Right lobe of liver (tissue), 6 donors: Measurements from ENCODE around the gene ZNF804A. TPM values are rescaled to one million over a fixed set of nuclear protein-coding genes. Genes with fewer than 3 reads are reported as not detected.
"Not testable (repeated sequence)": the region's sequence is repeated elsewhere in the genome, so short reads cannot be mapped to it uniquely, and the experiment has no call there.

ENCODE experiments used
- ATAC-seq, 4 donors: fragments of 200-7000 bp; cut with Tn5 transposase; one replicate each; pipeline ENCODE4 v1.9.1; 2020; ENCODE audit warnings: mild to moderate bottlenecking in 4 of 4, moderate library complexity in 4 of 4
- DNase-seq, 3 donors: peaks; one replicate each; pipeline ENCODE4 v3.0.0-alpha.2; 2020
- H3K27ac ChIP-seq, 3 donors: fragments of 200-600 bp; one replicate each; pipeline ENCODE4 v1.8.0; 2022
- H3K27me3 ChIP-seq, 2 donors: fragments of 200-600 bp; one replicate each; pipeline ENCODE4 v1.8.0; 2022
- H3K36me3 ChIP-seq, 4 donors: fragments of 200-600 bp; sonication (generic) in 1 of 4; one replicate each; pipeline versions ENCODE4 v1.5.1 to v1.8.0; 2017 to 2022; ENCODE audit warnings: control low read depth in 1 of 4
- H3K4me1 ChIP-seq, 4 donors: fragments of 200-600 bp; sonication (generic) in 1 of 4; one replicate each; pipeline versions ENCODE4 v1.5.1 to v1.8.0; 2017 to 2022; ENCODE audit warnings: control low read depth in 1 of 4
- H3K4me3 ChIP-seq, 3 donors: fragments of 200-600 bp; one replicate each; pipeline ENCODE4 v1.8.0; 2022
- H3K9me3 ChIP-seq, 4 donors: fragments of 200-600 bp; sonication (generic) in 1 of 4; one replicate each; pipeline versions ENCODE4 v1.5.1 to v1.8.0; 2017 to 2022; ENCODE audit warnings: control low read depth in 1 of 4
- POLR2A ChIP-seq: fragments of 450-650 bp; IDR thresholded peaks from one replicate; pipeline ENCODE4 v1.6.1; 2017; ENCODE audit warnings: antibody characterized with exemption, mild to moderate bottlenecking
- WGBS: methylation state at CpG from one replicate; pipeline ENCODE4 v1.1.6; 2018; ENCODE audit warnings: low coverage, low lambda C conversion rate; ENCODE audit not compliant: insufficient coverage; ENCODE audit errors: missing lambda C conversion rate; 5-methylcytosine and 5-hydroxymethylcytosine counted together
- intact Hi-C, 2 donors: fragments of 100-400 bp; cut with DNase I; formaldehyde crosslinking; loops; one replicate each; pipeline versions ENCODE4 v1.11.2 to v1.14.1; 2022
- total RNA-seq, 6 experiments: library from RNA; depleted of rRNA in 2 of 6; stranded (reverse); fragments of >200 nt in 2 of 6; fragmentation: NEBNext Ultra II Directional in 3 of 6; extraction: Animal tissue kit (Norgen Biotek cat#: 25700) in 3 of 6; gene quantifications; one replicate each; pipeline versions ENCODE4 v1.1.0 to v1.2.4, GENCODE V29; 2016 to 2023
- TF ChIP-seq, protein P1 (sequence below), 4 donors: fragments of 200-600 bp in 3 of 4; fragments of 450-650 bp in 1 of 4; IDR thresholded peaks; one replicate each; pipeline versions ENCODE4 v1.5.1 to v1.8.0; 2016 to 2022; ENCODE audit warnings: antibody characterized with exemption in 4 of 4, mild to moderate bottlenecking in 2 of 4
- donor health status: DM: no; HTN: yes; CAD: no.
- donor health status: DM: no; HTN: no; CAD: no.
- donor health status: DM: no; HTN: no; CAD: no.
- donor health status: DM: no; HTN: yes; CAD: no.
- donor health status: DM: no; HTN: yes; CAD: no.

The ZNF804A gene
- total RNA-seq, 6 experiments from 2014 or later = 0.06 to 0.30 (median 0.20) TPM; not detected in 3

DNA sequence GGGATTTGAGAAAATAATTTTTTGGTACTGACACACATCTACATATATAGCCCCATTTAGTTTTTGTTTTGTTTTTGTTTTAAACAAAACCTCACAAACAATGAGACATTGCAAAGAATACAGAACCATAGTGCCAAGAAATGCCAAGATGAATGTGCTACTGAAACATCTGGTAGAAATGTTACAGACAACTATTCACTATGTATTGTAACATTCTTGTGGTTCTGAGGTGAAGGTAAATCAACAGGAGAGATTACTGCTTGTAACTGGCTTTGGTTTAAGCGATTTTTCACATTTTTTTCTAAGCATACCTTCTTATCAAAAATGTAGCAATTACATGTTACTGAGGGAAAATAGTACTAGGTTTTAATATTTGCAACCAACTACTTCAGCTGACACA, 281.3 kb downstream of the ZNF804A start:
- no peak overlapping the region for H3K27ac ChIP-seq
- intact Hi-C loops = no loop called here
- 53% methylated on average over 1 of the region's 1 CpG for WGBS
- H3K27me3 ChIP-seq = no peaks in the 10 kb centered on the region
- TF ChIP-seq, protein P1, sequence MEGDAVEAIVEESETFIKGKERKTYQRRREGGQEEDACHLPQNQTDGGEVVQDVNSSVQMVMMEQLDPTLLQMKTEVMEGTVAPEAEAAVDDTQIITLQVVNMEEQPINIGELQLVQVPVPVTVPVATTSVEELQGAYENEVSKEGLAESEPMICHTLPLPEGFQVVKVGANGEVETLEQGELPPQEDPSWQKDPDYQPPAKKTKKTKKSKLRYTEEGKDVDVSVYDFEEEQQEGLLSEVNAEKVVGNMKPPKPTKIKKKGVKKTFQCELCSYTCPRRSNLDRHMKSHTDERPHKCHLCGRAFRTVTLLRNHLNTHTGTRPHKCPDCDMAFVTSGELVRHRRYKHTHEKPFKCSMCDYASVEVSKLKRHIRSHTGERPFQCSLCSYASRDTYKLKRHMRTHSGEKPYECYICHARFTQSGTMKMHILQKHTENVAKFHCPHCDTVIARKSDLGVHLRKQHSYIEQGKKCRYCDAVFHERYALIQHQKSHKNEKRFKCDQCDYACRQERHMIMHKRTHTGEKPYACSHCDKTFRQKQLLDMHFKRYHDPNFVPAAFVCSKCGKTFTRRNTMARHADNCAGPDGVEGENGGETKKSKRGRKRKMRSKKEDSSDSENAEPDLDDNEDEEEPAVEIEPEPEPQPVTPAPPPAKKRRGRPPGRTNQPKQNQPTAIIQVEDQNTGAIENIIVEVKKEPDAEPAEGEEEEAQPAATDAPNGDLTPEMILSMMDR (IDR thresholded peaks at IDR 0.05) = no peak
- no peak for TF ChIP-seq POLR2A
- H3K4me3 ChIP-seq = no peak overlapping the region
- ATAC-seq (no peak), DNase-seq (no peak)
- no peaks in the 10 kb centered on the region for H3K36me3 ChIP-seq
- H3K4me1 ChIP-seq = no peaks in the 10 kb centered on the region
- no peaks in the 10 kb centered on the region for H3K9me3 ChIP-seq

DNA sequence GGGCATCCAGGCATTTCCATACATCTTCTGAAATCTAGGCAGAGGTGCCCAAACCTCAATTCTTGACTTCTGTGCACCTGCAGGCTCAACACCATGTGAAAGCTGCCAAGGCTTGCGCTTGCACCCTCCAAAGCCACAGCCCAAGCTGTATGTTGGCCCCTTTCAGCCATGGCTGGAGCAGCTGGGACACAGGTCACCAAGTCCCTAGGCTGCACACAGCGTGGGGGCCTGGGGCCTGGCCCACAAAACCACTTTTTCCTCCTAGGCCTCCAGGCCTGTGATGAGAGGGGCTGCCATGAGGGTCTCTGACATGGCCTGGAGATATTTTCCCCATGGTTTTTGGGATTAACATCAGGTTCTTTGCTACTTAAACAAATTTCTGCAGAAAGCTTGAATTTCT, 288.3 kb downstream of the ZNF804A start:
- peak in 1 of 3 donors; percentile 29 for DNase-seq
- ATAC-seq, H3K36me3 ChIP-seq, H3K9me3 ChIP-seq, H3K4me1 ChIP-seq, H3K27me3 ChIP-seq, H3K27ac ChIP-seq, intact Hi-C loops, H3K4me3 ChIP-seq: not testable (repeated sequence)
- 60% methylated on average over 1 of the region's 2 CpGs for WGBS

DNA sequence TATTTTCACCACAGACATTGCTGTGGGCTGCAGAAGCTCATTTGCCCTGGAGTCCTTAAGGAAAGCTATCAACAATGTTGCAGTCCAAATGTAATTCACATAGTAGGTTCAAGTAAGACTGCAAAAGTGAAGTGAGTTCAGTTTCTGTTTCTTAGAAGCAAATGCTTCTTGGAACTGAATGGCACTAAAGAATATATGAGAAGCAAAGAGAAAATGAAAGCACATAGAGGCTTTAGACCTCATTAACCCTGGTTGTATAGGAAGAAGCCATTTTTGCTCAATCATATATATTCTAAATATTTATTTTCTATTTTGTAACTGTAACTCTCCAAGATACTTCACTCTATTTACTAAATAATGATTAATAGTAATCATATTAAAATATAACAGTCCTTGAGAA, 292.0 kb downstream of the ZNF804A start:
- Histone ChIP-seq H3K27me3 (no peaks in the 10 kb centered on the region), H3K36me3 (no peaks in the 10 kb centered on the region), H3K9me3 (no peaks in the 10 kb centered on the region), H3K4me3 (no peak overlapping the region), H3K27ac (no peak overlapping the region), H3K4me1 (no peaks in the 10 kb centered on the region)
- TF ChIP-seq POLR2A = no peak
- TF ChIP-seq, protein P1 (IDR thresholded peaks at IDR 0.05) = no peak
- ATAC-seq (no peak), DNase-seq (no peak)
- intact Hi-C loops = no loop called here

DNA sequence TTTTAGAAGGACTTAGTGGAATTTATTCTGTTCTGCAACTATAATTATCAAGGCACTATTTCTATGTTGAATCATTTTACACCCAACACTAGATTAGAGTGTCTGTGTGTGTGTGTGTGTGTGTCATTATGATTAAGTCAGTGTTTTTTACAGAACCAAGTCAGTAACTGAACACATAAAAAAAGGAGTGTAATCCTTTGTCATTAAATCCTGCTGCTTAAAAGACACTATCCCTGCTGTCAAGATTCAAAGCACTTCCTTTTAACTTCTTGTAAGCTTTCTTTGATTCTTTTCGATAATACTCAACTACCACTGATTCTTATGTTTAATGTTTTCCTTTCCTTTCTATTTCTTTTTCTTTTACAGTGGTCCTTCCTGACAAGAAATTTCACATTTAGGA, 306.7 kb downstream of the ZNF804A start:
- H3K27ac ChIP-seq = no peak overlapping the region
- no peaks in the 10 kb centered on the region for H3K9me3 ChIP-seq
- no peak for TF ChIP-seq POLR2A
- TF ChIP-seq, protein P1 (IDR thresholded peaks at IDR 0.05) = no peak
- intact Hi-C loops = no loop called here
- DNase-seq (no peak), ATAC-seq (no peak)
- H3K4me1 ChIP-seq = no peaks in the 10 kb centered on the region
- H3K27me3 ChIP-seq = no peaks in the 10 kb centered on the region
- 82% methylated on average over 1 of the region's 1 CpG for WGBS
- no peak overlapping the region for H3K4me3 ChIP-seq
- H3K36me3 ChIP-seq = no peaks in the 10 kb centered on the region

DNA sequence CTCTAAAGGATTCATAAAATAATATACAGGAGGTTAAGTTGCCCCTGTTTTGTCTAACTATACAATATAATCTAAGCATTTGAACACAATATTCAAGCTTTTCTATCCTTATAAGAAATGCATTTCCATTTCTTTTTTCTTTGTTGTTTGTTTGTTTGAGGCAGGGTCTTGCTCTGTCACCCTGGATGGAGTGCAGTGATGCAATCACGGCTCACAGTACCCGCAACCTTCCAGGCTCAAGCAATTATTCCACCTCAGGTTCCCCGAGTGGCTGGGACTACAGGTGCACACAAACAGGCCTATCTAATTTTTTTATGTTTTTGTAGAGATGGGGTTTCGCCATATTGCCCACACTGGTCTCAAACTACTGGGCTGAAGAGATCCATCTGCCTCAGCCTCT, 307.8 kb downstream of the ZNF804A start:
- TF ChIP-seq, protein P1 (IDR thresholded peaks at IDR 0.05) = no peak
- TF ChIP-seq POLR2A = no peak
- H3K36me3 ChIP-seq = no peaks in the 10 kb centered on the region
- H3K27me3 ChIP-seq = no peaks in the 10 kb centered on the region
- no peaks in the 10 kb centered on the region for H3K9me3 ChIP-seq
- no peak overlapping the region for H3K27ac ChIP-seq
- no peaks in the 10 kb centered on the region for H3K4me1 ChIP-seq
- DNase-seq (no peak), ATAC-seq (no peak)
- intact Hi-C loops = no loop called here
- WGBS = 62% methylated on average over 4 of the region's 4 CpGs
- H3K4me3 ChIP-seq = no peak overlapping the region
